ENCODE results near the gene RCHY1.
"Not testable (repeated sequence)": the region's sequence is repeated elsewhere in the genome, so short reads cannot be mapped to it uniquely, and the experiment has no call there.

RCHY1 gene

DNA sequence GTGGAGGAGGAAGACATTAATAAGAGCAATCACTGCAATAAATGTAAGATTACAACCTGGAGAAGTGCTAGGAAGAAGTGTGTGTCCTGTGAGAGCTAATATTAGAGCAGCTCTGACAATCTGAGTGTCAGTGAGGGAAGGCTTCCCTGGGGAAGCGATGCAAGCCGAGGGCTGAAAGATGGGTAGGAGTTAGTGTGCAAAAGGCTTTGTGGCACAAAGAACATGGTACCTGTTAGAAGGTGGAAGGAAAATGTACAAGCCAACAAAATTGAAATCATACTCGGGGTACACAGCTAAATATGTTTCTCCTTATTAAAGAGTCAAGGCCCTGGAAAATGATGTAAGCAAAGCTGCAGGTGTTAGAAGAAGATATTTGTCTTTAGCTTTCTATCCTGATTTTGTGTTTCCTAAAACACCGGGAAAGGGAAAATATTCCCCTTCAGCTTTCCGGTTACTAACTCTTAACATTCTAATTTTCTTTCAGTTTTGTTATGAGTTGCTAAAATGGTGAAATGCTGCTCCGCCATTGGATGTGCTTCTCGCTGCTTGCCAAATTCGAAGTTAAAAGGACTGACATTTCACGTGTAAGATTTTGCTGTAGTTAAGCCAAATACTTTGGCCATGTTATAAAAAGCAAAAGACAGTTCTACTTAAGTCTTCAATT is 878 bp upstream of the RCHY1 start:
- DNase-seq = no peak

DNA sequence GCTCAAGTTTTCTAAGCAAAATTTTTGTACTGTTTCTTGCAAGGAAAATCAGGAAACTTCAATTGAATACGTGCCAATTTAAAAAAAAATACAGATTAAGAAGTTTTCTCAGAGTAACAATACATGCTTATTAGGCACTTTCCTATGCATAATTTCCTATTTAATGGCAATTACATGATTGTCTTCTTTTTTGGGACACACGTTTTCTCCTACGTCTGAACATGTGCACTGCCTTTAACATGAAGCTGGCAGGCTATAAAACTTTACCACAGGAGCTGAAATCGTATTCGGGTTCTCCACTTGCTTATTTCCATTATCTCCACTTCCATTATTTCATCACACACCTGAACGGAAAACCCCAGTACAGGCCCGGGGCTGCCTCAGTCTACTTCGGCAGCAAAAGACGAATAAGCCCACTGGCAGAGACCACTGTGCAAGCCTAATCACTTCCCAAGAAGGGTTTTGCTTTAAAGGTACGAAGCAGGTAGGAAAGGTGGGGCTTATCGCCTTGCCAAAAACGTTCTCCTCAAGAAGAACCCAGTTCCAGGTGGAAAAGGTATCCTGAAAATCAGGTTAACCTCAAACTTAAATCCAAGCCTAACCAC is 575 bp downstream of the RCHY1 start:
- no peak for DNase-seq

DNA sequence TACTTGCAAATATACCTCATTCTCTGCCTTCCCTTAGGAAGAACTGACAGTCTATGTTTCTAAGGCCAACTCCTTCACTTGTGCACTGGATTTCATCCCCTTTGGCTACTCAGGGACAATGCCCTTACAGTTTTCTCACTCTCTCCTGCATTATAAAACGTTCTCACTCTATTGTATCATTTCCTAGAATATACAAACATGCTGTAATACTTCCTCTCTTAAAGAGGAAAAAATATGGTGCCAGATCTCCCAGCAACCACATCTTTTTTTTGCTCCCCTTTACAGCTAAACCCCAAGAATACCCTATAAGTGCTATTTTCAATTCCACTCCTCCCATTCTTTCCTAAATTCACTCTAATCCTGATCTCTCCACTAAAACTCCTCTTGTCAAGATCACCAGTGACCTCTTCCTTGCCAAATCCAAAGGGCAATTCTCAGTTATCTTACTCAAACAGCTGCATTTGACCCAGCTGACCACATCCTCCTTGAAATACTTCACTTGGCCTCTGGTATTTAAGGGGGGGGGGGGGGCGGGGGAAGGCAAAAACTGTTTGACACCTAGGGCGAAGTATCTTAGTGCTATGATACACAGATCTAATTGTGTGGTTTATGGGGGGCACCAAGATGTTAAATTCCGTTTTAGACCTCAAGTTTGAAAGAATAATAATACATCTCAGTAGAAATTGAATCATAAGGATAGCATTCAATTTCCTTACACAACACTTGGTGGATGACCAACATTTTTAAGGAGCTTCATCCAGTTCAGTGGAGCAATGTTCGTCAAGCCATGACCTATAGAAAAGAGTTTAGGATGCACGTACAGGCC is 1.6 kb downstream of the RCHY1 start:
- DNase-seq = no peak

DNA sequence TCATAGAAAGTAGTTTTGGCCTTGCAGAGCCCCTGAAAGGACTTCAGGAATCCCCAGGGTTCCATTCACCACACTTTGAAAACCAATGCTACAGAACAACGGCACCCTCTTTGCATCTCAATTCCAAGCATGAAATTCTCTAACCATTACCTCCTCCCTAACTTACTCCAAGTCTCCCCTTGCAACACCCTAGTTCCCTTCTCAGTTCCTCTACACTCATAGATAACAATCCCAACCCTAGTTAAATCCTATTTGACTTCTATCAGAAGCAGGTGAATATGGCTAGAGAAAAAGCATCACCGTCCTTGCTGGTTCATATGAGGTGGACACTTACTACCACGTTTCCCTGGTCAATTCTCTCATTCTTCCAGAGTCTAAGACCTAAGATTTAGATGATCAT is 2.4 kb downstream of the RCHY1 start:
- DNase-seq = no peak

DNA sequence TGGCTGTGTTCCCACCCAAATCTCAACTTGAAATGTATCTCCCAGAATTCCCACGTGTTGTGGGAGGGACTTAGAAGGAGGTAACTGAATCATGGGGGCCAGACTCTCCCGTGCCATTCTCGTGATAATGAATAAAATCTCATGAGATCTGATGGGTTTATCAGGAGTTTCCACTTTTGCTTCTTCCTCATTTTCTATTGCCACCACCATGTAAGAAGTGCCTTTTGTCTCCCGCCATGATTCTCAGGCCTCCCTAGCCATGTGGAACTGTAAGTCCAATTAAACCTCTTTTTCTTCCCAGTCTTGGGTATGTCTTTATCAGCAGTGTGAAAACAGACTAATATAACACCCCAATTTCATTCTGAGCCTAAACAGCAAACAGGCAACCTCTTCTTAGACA is 4.6 kb downstream of the RCHY1 start:
- DNase-seq = not testable (repeated sequence)

DNA sequence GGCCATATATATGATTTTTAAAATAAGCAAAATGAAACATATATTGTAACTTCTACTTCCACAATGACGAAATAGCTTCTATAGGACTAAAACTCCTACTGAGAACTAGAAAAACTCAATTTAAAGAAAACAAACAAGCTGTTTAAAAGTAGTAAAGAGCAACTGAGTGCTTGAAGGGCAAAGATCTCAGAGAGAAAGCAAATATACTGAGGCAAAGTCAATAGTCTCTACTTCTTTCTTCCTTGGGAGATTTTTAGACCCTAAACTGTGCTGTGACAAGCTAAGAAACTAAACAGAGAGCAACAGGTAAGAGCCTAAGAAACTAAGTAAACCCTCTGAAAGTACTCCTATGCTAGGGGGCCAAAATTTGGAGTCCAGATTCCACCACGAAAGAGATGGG is 8.6 kb downstream of the RCHY1 start:
- DNase-seq = no peak

DNA sequence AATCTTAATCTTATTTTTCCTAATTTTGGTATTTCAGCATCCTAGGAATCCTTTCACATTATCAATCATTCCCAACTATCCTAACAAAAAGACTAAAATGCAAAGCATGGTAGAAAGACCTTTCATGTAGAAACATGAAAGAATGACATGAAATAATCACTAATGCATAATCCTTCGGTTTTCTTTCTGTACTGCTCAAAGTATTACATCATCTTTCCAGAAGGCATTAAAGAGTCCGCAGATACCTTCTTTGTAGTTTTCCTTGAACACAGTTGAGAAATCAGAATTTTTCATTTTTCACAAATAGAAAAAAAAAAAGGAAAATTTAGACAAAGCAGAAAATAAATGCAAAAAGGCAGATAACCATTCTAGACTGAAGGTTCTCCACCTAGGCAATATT is 11.5 kb downstream of the RCHY1 start:
- DNase-seq = no peak

DNA sequence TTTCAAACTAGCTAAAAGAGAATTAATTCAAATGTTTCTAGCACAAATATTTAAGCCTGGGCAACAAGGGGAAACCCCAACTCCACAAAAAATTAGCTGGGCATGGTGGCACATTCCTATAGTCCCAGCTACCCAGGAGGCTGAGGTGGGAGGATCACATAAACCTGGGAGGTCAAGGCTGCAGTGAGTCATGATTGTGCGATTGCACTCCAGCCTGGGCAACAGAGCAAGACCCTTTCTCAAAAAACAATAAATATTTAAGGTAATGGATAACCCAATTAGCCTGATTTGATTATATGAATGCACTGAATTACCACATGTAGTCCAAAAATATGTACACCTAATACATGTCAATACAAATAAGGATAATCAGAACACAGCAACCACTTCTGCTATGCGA is 14.3 kb downstream of the RCHY1 start:
- DNase-seq = no peak

DNA sequence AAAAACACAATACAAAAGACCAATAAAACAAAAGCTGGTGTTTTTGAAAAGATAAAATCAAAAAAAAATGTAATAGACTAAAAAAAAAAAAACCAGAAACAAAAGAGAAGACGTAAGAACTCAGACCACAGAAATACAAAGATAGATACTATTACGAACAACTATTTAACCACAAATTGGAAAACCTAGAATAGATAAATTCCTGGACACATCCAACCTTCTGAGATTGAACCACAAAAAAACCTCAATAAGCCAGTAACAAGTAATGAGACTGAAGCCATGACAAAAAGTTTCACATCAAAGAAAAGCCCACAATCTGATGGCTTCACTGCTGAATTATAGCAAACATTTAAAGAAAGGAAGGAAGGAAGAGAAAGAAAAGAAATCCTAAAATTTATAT is 16.2 kb downstream of the RCHY1 start:
- DNase-seq = no peak

DNA sequence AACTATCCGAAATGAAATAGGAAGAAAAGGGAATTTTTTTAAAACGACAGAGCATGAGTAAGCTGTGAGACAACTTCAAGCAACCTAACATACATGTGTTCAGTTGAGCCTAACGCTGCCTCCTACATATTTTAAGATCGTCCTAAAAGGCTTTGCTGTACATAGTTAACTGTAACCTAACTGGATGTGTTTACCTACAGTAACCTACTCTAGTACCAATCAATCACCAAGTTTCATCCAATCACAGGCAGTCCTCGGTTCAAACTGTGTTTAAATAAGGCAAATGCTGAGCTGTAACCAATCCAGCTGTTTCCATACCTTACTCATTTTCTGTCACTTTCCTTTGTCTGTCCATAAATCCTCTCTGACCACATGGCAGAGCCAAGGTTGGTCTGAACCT is 17.1 kb downstream of the RCHY1 start:
- DNase-seq = no peak

DNA sequence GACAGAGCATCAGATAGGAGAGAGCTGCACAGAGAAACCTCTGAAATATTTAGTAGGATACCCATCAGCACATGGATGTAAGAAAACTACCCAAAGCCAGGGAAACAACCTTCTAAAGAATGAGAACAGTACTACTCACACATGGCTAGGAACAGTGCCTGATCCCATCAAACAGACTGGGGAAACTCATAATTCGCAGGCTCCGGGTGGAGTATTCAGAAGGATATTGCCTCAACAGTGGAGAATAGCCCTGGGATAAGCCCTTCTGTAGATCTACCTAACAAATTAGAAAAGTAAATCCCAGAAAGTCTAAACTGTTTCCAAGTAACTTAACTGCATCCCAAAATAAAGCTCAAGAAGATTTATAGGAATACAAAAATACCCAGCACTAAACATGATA is 17.8 kb downstream of the RCHY1 start:
- DNase-seq = no peak

DNA sequence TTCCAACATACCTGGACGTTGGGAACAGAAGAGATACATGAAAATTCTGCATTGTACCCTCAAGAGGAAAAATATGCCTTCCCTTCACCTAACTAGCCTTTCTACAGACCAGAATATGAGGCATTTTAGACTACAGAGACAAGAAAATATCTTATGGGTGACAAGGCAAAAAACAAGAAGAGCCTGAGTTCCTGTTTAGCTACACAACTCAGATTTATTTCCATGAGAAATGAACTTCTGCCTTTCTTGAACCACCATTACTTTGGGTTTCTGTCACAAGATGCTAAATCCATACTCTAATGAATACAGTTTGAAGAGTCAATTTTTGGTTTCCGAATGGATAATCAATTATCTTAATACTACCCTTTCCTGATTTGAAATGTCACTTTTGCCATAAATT is 18.7 kb downstream of the RCHY1 start:
- DNase-seq = no peak

DNA sequence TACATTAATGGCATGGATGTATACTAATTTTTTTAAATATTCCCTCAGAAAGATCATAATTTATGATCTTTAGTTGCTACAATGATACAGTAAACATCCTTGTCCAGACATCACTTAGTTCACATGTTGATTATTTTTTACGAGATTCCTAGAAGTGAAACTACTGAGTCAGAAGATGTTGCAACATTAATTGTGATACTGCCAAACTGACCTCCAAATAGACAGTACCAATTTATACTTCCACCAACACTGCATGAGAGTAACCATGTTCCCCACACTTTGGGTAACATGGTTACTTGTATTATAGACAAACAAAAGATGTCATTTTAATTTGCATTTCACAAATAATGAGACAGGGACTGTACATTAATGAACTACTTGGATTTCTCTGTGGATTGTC is 19.6 kb downstream of the RCHY1 start:
- DNase-seq = no peak

DNA sequence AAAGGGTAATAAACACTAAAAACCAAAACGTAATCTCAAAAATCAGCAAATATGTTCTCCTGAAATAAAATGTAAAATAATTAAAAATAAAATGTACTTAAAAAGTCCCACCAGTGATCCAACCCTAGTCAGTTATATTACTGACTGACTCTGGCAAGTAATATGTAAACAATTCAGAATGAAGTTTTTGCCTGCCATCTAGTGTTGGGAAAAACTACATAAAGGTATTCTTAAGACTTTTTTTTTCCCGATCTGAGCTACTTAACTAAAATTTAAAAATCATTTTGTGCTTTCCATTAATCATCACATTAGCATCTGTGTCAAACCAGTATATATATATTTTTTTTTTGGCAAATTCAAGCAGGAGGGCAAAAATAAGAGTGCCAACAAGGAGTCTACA is 24.0 kb downstream of the RCHY1 start:
- no peak for DNase-seq

DNA sequence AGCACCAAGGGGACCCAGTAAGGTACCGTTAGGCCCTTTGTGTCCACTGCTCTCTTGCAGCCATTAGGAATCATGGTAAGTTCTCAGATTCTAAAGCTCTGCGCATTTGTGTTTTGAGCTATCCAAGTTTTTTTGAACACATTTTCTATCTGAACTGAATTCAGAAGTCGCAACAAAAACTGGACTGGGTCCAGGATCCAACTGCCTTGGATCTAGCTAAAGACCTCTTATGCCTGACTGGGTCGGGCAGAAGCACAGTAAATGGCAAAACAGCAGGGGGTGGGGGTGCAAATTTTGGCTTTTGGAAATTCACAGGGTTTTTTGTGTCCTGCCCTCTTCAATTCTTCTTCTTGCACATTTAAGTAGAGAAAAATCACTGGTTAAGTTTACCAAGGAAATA is 30.0 kb downstream of the RCHY1 start:
- DNase-seq = no peak

DNA sequence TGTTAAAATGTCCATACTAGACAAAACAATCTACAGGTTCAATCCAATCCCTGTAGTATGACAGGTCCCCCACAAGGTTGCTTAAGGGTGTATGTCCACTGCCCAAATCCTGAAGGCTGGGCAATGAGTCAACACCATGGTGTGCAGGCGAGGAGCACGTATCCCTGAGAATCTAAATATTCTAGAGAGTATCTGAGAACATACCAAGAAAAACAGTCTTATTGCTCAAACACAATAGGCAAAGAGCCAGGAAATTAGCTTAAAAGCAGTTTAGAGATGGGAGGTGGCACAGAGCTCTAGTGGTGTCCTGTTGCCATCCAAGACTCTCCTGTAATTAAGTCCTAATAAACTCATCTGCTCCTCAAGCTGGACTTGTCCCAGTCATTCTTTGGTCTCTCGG is 37.0 kb downstream of the RCHY1 start:
- DNase-seq = no peak

DNA sequence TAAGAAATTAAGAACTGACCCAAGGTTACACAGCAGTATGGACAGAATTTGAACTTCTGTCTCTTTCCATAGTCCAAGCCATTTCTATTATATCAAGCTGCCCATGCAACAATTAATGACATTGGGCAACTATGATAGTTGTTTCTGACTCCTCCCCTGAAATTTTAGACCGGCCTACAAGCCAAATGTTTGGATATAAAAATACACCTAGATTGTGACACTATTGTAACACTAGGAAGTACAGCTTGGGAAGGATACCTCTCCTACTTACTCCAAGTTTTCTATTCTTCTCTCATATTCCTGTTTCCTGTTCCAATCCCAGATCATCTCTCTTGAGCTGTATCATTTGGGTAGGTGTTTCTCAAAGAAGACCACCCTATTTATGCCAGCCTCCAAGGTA is 43.5 kb downstream of the RCHY1 start:
- no peak for DNase-seq

DNA sequence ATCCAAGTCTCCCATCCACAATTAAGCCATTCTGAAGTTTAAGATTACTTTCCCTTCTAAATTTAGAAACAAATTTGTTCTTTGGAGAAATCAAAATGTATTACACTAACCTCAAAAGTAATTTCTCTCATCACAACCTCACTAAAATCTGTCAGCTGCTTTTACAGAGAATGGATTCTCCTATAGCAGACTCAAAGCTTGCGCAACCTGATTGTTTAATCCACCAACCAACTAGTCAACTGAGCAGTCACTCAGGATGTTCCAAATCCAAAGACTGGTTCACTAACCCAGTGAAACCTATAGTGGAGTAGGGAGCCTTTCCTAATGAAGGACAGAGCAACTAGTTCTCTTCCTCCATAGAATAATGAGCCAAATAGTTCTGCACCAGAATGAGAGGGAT is 44.3 kb downstream of the RCHY1 start:
- DNase-seq = no peak

DNA sequence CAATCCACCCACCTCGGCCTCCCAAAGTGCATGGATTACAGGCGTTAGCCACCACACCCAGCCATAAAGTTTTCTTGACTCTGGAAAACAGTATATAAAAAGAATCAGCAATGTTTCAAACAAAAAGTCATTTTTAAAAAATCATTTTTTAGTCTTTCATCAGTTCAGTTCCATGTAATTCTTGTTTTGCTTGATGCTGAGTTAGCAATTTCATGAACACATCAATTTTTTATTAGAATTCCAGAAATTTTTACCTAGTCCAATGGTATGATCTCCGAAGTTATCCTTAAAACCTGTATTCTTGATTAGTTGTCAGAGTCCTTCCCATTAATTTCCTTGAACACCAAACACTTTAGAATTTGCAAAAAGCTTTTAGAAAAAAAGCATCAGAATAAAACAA is 56.8 kb downstream of the RCHY1 start:
- no peak for DNase-seq

DNA sequence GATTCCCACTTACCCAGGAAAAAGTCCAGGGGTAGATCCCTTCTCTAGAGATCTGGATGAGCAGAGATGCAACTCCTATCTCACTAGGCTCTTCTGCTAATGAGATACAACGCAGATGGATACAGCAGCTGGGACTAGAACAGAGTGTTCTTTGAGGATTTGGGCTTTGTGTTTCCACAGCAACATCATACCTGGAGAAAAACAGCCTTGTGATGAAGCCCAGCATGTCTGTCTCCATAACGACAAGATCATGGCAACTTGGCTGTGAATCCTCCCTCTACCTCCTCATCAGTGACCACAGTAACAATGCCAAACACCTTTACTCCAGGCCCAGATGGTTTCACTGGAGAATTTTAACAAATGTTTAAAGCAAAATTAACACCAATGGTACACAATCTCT is 80.1 kb downstream of the RCHY1 start:
- no peak for DNase-seq

DNA sequence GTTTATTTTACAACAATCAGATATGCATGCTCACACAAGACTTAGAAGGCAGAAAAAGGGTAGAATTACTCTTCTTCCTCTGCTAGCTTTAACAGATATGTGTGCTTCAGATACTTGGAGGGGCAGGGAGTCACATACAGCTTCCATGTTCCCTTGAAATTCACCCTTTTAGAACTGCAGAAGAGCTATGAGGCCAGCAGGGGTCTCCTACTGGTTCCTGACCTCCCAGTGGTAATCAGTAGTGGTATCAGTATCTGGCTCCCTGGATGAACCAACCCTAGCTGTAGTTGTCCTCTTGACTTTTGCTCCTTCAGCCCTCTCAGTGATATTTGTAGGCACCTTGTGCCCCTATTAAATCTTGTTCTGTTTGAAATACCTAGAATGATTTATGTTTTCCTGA is 81.5 kb downstream of the RCHY1 start:
- no peak for DNase-seq

DNA sequence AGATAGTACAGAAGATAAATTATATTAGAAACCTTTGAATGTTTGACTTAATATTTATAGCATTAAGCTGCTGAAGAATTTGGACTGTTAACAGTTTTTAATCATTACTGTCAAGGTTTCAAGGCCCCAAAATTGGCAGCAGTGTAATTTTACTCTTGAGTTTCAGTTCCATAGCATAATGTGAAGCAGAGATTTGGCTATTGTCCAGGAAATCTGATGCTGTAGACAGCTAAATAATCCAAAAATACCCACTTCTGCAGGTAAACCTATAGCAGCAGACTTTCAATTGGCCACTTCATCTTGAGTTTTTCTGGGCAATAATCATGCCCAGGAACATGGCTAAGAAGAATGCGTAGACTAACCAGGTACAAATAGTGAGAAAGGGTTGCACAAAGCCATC is 85.0 kb downstream of the RCHY1 start:
- no peak for DNase-seq
